Mucosa of descending colon (tissue), 3 donors: ENCODE data around the gene PRDM16. TPM values are rescaled to one million over a fixed set of nuclear protein-coding genes. Genes with fewer than 3 reads are reported as not detected.

Experiments used
- ATAC-seq: fragments of 200-7000 bp; cut with Tn5 transposase; one replicate; pipeline ENCODE4 v1.9.1; 2020; ENCODE audit warnings: mild to moderate bottlenecking, moderate library complexity
- DNase-seq, 3 donors: peaks; one replicate each; pipeline ENCODE4 v3.0.0-alpha.2; 2020
- H3K36me3 ChIP-seq: fragments of 200-600 bp; one replicate; pipeline ENCODE4 v1.8.0; 2021; ENCODE audit warnings: low read depth, mild to moderate bottlenecking
- H3K4me1 ChIP-seq: fragments of 200-600 bp; one replicate; pipeline ENCODE4 v1.8.0; 2021; ENCODE audit warnings: low read depth, mild to moderate bottlenecking
- H3K4me3 ChIP-seq: fragments of 200-600 bp; one replicate; pipeline ENCODE4 v1.8.0; 2021; ENCODE audit warnings: mild to moderate bottlenecking
- H3K9me3 ChIP-seq: fragments of 200-600 bp; one replicate; pipeline ENCODE4 v1.8.0; 2021; ENCODE audit warnings: mild to moderate bottlenecking
- CTCF ChIP-seq: fragments of 200-600 bp; IDR thresholded peaks from one replicate; pipeline ENCODE4 v1.8.0; 2022; ENCODE audit warnings: antibody characterized with exemption, mild to moderate bottlenecking
- intact Hi-C, 2 donors: fragments of 100-400 bp; cut with DNase I in 1 of 2; cut with micrococcal nuclease in 1 of 2; formaldehyde crosslinking; loops; one replicate each; pipeline versions ENCODE4 v1.11.0 to v1.11.1; 2022; cut with DNase I, micrococcal nuclease
- total RNA-seq, 3 donors: library from RNA; stranded (reverse); fragmentation: NEBNext Ultra II Directional in 2 of 3; extraction: Animal tissue kit (Norgen Biotek cat#: 25700) in 2 of 3; gene quantifications; one replicate each; pipeline versions ENCODE4 v1.2.1 to v1.2.4, GENCODE V29; 2021 to 2023
- donor health status: DM: no; HTN: no; CAD: no; lungs with moderate emphysema.
- donor health status: DM: no; HTN: no; CAD: no.
- donor health status: DM: no; HTN: yes; CAD: no.

Gene PRDM16
- total RNA-seq, 3 donors from 2014 or later: 1.6 to 2.5 (median 2.4) TPM

- no peaks in the 10 kb centered on the region for H3K36me3 ChIP-seq
- ATAC-seq (no peak), DNase-seq (no peak)
- intact Hi-C loops: no loop called here
- no peak for TF ChIP-seq CTCF
- H3K9me3 ChIP-seq: no peaks in the 10 kb centered on the region
- H3K4me3 ChIP-seq: no peak overlapping the region
- H3K4me1 ChIP-seq: no peaks in the 10 kb centered on the region
These were observed 220.5 kb downstream of the PRDM16 start for GRCh38 chr1:3289502-3289901.

GRCh38 chr1:3290438-3290837 is 221.4 kb downstream of the PRDM16 start:
- no peak for ATAC-seq
- H3K9me3 ChIP-seq: no peaks in the 10 kb centered on the region
- intact Hi-C loops: no loop called here
- no peaks in the 10 kb centered on the region for H3K36me3 ChIP-seq
- TF ChIP-seq CTCF: no peak
- H3K4me3 ChIP-seq: no peak overlapping the region
- no peaks in the 10 kb centered on the region for H3K4me1 ChIP-seq
- DNase-seq: no peak

GRCh38 chr1:3290915-3291314 is 221.9 kb downstream of the PRDM16 start:
- Histone ChIP-seq H3K4me3 (no peak overlapping the region), H3K9me3 (no peaks in the 10 kb centered on the region), H3K36me3 (no peaks in the 10 kb centered on the region), H3K4me1 (no peaks in the 10 kb centered on the region)
- intact Hi-C loops: no loop called here
- DNase-seq: no peak
- no peak for TF ChIP-seq CTCF
- ATAC-seq: no peak

- no peaks in the 10 kb centered on the region for H3K36me3 ChIP-seq
- no peak overlapping the region for H3K4me3 ChIP-seq
- no peak for TF ChIP-seq CTCF
- H3K9me3 ChIP-seq: no peaks in the 10 kb centered on the region
- intact Hi-C loops: no loop called here
- H3K4me1 ChIP-seq: no peaks in the 10 kb centered on the region
- no peak for ATAC-seq
- DNase-seq: no peak
These were observed 223.2 kb downstream of the PRDM16 start for GRCh38 chr1:3292051-3292722.

- no peak overlapping the region for H3K4me3 ChIP-seq
- intact Hi-C loops: no loop called here
- H3K36me3 ChIP-seq: no peaks in the 10 kb centered on the region
- no peak for ATAC-seq
- no peaks in the 10 kb centered on the region for H3K4me1 ChIP-seq
- no peaks in the 10 kb centered on the region for H3K9me3 ChIP-seq
- no peak for DNase-seq
- TF ChIP-seq CTCF: no peak
These were observed 224.0 kb downstream of the PRDM16 start for GRCh38 chr1:3292868-3293562.
